Coronary artery (tissue), 2 donors: ENCODE results near the gene NEB.
"Not testable (repeated sequence)": the region's sequence is repeated elsewhere in the genome, so short reads cannot be mapped to it uniquely, and the experiment has no call there.

Source experiments
- DNase-seq: peaks from one replicate; pipeline ENCODE4 v3.0.0-alpha.2; 2017; ENCODE audit warnings: low spot score
- H3K27ac ChIP-seq, 2 donors: fragments of 200-600 bp; sonication (generic); one replicate each; pipeline ENCODE4 v1.5.1; 2016 to 2019
- H3K4me3 ChIP-seq: fragments of 200-600 bp; sonication (generic); 2 replicates; pipeline ENCODE4 v1.5.1; 2016; ENCODE audit warnings: mild to moderate bottlenecking, moderate library complexity
- CTCF ChIP-seq: fragments of 200-600 bp; sonication (generic); IDR thresholded peaks from one replicate; pipeline ENCODE4 v1.5.1; 2019; ENCODE audit warnings: antibody characterized with exemption

NEB gene

DNA sequence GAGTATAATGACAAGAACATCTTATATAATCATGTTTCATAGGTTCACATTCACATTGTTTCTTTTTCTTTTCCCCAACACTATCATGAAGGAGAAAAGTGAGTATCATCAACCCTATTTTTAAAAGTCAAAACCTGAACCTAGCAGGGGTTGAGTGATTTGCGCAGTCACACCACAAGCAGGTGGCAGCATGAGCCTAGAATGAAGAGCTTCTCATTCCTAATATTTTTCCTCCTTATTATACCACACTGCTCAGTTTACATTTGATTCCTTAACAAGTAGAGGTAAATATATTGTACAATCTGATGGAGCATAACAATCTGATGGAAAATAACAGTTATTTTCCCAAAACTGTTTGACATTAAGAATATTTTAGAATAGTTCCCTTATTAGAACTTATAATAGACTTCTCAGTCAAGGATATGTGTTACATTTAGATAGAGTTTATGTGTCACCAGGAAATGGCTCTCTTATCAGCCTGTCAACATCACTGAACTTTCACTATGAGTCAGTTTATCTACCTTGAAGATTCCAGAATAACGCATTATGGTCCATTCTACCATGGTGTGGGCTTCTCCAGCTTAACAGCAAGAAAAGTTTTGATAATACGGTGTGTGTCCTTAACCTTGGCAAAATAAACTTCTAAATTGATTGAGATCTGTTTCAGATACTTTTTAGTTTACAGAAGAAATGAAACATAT lies 119.5 kb downstream of the NEB start:
- Histone ChIP-seq H3K4me3 (no peak overlapping the region), H3K27ac (no peak overlapping the region)
- DNase-seq = no peak
- no peak for TF ChIP-seq CTCF

DNA sequence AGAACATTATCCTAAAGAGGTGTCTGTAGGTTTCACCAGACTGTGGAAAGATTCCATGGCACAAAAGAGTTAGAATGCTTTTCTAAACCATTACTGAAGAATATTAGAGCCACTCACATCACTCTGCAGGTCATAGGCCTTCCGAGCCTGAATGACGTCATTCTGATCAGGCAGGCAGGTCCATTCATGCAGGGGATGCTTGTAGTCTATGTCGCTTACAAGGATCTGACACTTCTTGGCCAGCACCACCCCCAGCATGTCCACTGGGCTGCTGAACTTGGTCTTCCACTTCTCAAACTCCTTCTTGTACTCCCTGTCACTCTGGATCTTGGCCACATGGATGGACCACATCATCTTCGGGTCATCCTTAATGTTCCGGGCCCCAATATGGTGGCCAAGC lies 120.1 kb downstream of the NEB start:
- DNase-seq = no peak
- TF ChIP-seq CTCF = no peak
- Histone ChIP-seq H3K27ac (no peak overlapping the region), H3K4me3 (no peak overlapping the region)

GRCh38 chr2:151611351-151611750 lies 122.9 kb downstream of the NEB start:
- Histone ChIP-seq H3K4me3 (no peak overlapping the region), H3K27ac (no peak overlapping the region)
- TF ChIP-seq CTCF = no peak
- no peak for DNase-seq

- no peak for DNase-seq
- TF ChIP-seq CTCF = no peak
- H3K4me3 ChIP-seq = no peak overlapping the region
- no peak overlapping the region for H3K27ac ChIP-seq
These were observed 124.0 kb downstream of the NEB start for GRCh38 chr2:151610310-151610709.

GRCh38 chr2:151609705-151610104 lies 124.6 kb downstream of the NEB start:
- H3K4me3 ChIP-seq = no peak overlapping the region
- DNase-seq = no peak
- H3K27ac ChIP-seq = no peak overlapping the region
- TF ChIP-seq CTCF = no peak

- not testable (repeated sequence) for H3K27ac ChIP-seq, DNase-seq, H3K4me3 ChIP-seq
These were observed 126.5 kb downstream of the NEB start for GRCh38 chr2:151607459-151608424.

- DNase-seq, H3K4me3 ChIP-seq, H3K27ac ChIP-seq: not testable (repeated sequence)
These were observed 130.7 kb downstream of the NEB start for GRCh38 chr2:151603530-151603929.

DNA sequence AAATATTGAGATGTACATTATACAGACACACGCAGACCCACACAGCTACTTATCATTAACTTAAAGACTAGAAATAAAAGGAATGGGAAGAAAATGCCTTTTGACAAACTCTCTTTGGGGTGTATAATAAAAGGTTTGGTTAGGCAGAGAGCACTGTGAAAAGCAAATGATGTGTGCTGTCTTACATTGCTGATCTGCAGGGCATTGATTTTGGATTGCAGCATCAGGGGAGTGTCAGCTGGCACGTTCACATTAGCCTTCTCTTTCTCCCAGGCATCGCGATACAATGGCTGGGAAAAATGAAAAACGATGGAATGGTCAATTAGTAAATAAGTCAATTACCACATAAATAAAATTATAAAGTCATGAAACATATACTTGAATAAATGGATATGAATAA lies 131.9 kb downstream of the NEB start:
- not testable (repeated sequence) for DNase-seq, H3K4me3 ChIP-seq, H3K27ac ChIP-seq

DNA sequence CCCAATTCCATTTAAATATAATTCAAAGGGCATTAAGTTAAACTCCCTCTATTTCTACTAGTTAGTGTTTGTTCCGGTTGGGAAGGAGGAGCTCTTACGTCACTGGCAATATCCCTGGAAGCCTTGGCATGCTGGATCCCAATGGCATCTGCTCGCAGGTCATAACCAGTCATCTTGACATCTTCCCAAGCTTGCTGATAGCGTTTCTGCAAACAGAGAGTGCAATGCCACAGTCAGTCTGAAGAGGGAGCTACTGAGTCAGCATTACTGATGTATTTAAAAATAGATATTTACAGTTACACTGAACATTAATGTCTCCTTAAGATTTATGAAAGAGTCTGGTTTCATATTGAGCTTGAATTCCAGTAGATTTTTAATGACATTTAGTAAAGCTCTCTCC lies 132.5 kb downstream of the NEB start:
- not testable (repeated sequence) for H3K27ac ChIP-seq, H3K4me3 ChIP-seq

GRCh38 chr2:151596903-151597608 lies 137.2 kb downstream of the NEB start:
- H3K27ac ChIP-seq, DNase-seq, H3K4me3 ChIP-seq: not testable (repeated sequence)

More for the DNA sequence above, 132.5 kb downstream of the NEB start:
- not testable (repeated sequence) for DNase-seq

DNA sequence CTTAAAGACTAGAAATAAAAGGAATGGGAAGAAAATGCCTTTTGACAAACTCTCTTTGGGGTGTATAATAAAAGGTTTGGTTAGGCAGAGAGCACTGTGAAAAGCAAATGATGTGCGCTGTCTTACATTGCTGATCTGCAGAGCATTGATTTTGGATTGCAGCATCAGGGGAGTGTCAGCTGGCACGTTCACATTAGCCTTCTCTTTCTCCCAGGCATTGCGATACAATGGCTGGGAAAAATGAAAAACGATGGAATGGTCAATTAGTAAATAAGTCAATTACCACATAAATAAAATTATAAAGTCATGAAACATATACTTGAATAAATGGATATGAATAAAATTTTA lies 142.4 kb downstream of the NEB start:
- H3K4me3 ChIP-seq, DNase-seq, H3K27ac ChIP-seq: not testable (repeated sequence)

DNA sequence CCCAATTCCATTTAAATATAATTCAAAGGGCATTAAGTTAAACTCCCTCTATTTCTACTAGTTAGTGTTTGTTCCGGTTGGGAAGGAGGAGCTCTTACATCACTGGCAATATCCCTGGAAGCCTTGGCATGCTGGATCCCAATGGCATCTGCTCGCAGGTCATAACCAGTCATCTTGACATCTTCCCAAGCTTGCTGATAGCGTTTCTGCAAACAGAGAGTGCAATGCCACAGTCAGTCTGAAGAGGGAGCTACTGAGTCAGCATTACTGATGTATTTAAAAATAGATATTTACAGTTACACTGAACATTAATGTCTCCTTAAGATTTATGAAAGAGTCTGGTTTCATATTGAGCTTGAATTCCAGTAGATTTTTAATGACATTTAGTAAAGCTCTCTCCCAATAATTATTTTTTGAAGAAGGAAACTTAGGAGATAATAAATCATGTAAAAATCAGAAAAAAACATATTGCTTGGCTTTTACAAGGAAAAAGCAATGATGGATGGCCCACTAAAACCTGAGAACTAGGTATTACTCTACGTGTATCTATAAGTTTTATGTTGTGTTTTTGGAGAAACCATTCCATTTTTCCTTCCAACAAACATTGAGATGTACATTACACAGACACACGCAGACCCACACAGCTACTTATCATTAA lies 142.9 kb downstream of the NEB start:
- H3K4me3 ChIP-seq, H3K27ac ChIP-seq, DNase-seq: not testable (repeated sequence)
